ENCODE data around the gene C9. TPM values are rescaled to one million over a fixed set of nuclear protein-coding genes. Genes with fewer than 3 reads are reported as not detected.

Gene C9
- total and polyA plus RNA-seq, 11 donors: 0.04 to 0.29 TPM; not detected in 9

GRCh38 chr5:39361306-39361705, 3.0 kb downstream of the C9 start:
- intact Hi-C loops (cut with DNase I): no loop called here

GRCh38 chr5:39360471-39361111, 3.7 kb downstream of the C9 start:
- DNase-seq (no peak), ATAC-seq (no peak)
- Histone ChIP-seq H3K4me3 (no peak overlapping the region), H3K27me3 (no peaks in the 10 kb centered on the region), H3K4me1 (no peaks in the 10 kb centered on the region), H3K36me3 (no peaks in the 10 kb centered on the region), H3K27ac (no peak overlapping the region), H3K9me3 (no peaks in the 10 kb centered on the region)
- TF ChIP-seq CTCF (IDR thresholded peaks at IDR 0.05) (no peak), POLR2A (IDR thresholded peaks at IDR 0.05) (no peak)
- intact Hi-C loops (cut with DNase I): no loop called here
- WGBS, 4 donors: 78 to 83% (median 81%) methylated on average over 5 of the region's 5 CpGs

More at GRCh38 chr5:39361306-39361705, 3.0 kb downstream of the C9 start:
- ATAC-seq (no peak), DNase-seq (no peak)
- Histone ChIP-seq H3K27me3 (no peaks in the 10 kb centered on the region), H3K9me3 (no peaks in the 10 kb centered on the region), H3K4me3 (no peak overlapping the region), H3K4me1 (no peaks in the 10 kb centered on the region), H3K36me3 (no peaks in the 10 kb centered on the region), H3K27ac (no peak overlapping the region)
- TF ChIP-seq POLR2A (IDR thresholded peaks at IDR 0.05): no peak
- no peak for TF ChIP-seq CTCF (IDR thresholded peaks at IDR 0.05)
- WGBS, 4 donors: 89 to 93% (median 90%) methylated on average over 4 of the region's 4 CpGs

GRCh38 chr5:39356263-39356662, 8.0 kb downstream of the C9 start:
- ATAC-seq (no peak), DNase-seq (no peak)
- no peaks in the 10 kb centered on the region for H3K27me3 ChIP-seq
- H3K9me3 ChIP-seq: peaks cover 0 to 14% (median 5%) of the 10 kb centered on the region in 12 donors
- no peak overlapping the region for H3K4me3 ChIP-seq
- peaks cover 0 to 5% (median 0%) of the 10 kb centered on the region in 12 donors for H3K4me1 ChIP-seq
- intact Hi-C loops (cut with DNase I): no loop called here
- H3K27ac ChIP-seq: no peak overlapping the region
- H3K36me3 ChIP-seq: no peaks in the 10 kb centered on the region
- TF ChIP-seq CTCF (IDR thresholded peaks at IDR 0.05): no peak
- TF ChIP-seq POLR2A (IDR thresholded peaks at IDR 0.05): no peak
- WGBS, 4 donors: 83 to 92% (median 86%) methylated on average over 3 of the region's 3 CpGs

- no peaks in the 10 kb centered on the region for H3K36me3 ChIP-seq
- H3K27ac ChIP-seq: no peak overlapping the region
- peaks cover 0 to 5% (median 0%) of the 10 kb centered on the region in 12 donors for H3K4me1 ChIP-seq
- WGBS, 4 donors: 50 to 78% (median 63%) methylated on average over 3 of the region's 3 CpGs
- no peak overlapping the region for H3K4me3 ChIP-seq
- no peaks in the 10 kb centered on the region for H3K27me3 ChIP-seq
- intact Hi-C loops (cut with DNase I): no loop called here
- peaks cover 0 to 23% (median 9%) of the 10 kb centered on the region in 12 donors for H3K9me3 ChIP-seq
- no peak for DNase-seq
- no peak for ATAC-seq
- TF ChIP-seq CTCF (IDR thresholded peaks at IDR 0.05) (no peak), POLR2A (IDR thresholded peaks at IDR 0.05) (no peak)
Measured at GRCh38 chr5:39355324-39355723, 9.0 kb downstream of the C9 start.

All from heart left ventricle (tissue), 16 donors.